HCT116 (cell line): ENCODE results near the gene TDP1.

Experiments used
- CBX3 ChIP-seq: IDR thresholded peaks from 2 replicates; pipeline ENCODE4 v1.6.1; 2012; ENCODE audit warnings: low read depth
- CTCF ChIP-seq, 3 experiments: fragments of 200-600 bp in 1 of 3; sonication (generic) in 1 of 3; IDR thresholded peaks in 2 of 3; conservative IDR thresholded peaks in 1 of 3; 2 replicates each; pipeline ENCODE4 v1.5.1; 2012 to 2017; ENCODE audit warnings: low read depth in 2 of 3, low read length in 2 of 3, antibody characterized with exemption in 1 of 3, borderline replicate concordance in 1 of 3, control low read depth in 1 of 3, mild to moderate bottlenecking in 1 of 3, mixed read lengths in 1 of 3, mixed run types in 1 of 3, moderate library complexity in 1 of 3; ENCODE audit not compliant: insufficient read depth in 1 of 3
- EGR1 ChIP-seq: IDR thresholded peaks from 2 replicates; pipeline ENCODE4 v1.6.1; 2012; ENCODE audit warnings: low read depth
- TF ChIP-seq, protein P1 (sequence below): IDR thresholded peaks from 2 replicates; pipeline ENCODE4 v1.6.1; 2012; ENCODE audit warnings: low read depth

- TF ChIP-seq CTCF (IDR thresholded peaks at IDR 0.05 in 2 of 3, conservative IDR thresholded peaks at IDR 0.05 in 1 of 3; ENCODE audit: borderline replicate concordance in 1 of 3, insufficient read depth in 1 of 3, low read depth in 2 of 3, low read length in 2 of 3) (no peak), CBX3 (no peak), EGR1 (no peak)
- TF ChIP-seq, protein P1, sequence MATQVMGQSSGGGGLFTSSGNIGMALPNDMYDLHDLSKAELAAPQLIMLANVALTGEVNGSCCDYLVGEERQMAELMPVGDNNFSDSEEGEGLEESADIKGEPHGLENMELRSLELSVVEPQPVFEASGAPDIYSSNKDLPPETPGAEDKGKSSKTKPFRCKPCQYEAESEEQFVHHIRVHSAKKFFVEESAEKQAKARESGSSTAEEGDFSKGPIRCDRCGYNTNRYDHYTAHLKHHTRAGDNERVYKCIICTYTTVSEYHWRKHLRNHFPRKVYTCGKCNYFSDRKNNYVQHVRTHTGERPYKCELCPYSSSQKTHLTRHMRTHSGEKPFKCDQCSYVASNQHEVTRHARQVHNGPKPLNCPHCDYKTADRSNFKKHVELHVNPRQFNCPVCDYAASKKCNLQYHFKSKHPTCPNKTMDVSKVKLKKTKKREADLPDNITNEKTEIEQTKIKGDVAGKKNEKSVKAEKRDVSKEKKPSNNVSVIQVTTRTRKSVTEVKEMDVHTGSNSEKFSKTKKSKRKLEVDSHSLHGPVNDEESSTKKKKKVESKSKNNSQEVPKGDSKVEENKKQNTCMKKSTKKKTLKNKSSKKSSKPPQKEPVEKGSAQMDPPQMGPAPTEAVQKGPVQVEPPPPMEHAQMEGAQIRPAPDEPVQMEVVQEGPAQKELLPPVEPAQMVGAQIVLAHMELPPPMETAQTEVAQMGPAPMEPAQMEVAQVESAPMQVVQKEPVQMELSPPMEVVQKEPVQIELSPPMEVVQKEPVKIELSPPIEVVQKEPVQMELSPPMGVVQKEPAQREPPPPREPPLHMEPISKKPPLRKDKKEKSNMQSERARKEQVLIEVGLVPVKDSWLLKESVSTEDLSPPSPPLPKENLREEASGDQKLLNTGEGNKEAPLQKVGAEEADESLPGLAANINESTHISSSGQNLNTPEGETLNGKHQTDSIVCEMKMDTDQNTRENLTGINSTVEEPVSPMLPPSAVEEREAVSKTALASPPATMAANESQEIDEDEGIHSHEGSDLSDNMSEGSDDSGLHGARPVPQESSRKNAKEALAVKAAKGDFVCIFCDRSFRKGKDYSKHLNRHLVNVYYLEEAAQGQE = no peak
These were observed 2.1 kb upstream of the TDP1 start for GRCh38 chr14:89953602-89954001.
